HUES6 (cell line): ENCODE measurements around the gene TARDBP.
A peak's percentile ranks its signal among the peaks of the same experiment; 100 is the strongest.

Source experiments
- H3K27ac ChIP-seq: 2 replicates; pipeline ENCODE4 v1.7.0; 2013; ENCODE audit warnings: low read depth, mild to moderate bottlenecking, low read length, inconsistent platforms
- H3K27me3 ChIP-seq: 2 replicates; pipeline ENCODE4 v1.6.1; 2013; ENCODE audit warnings: low read length; ENCODE audit not compliant: control insufficient read depth, insufficient read depth
- H3K36me3 ChIP-seq: 2 replicates; pipeline ENCODE4 v1.6.1; 2013; ENCODE audit warnings: low read length; ENCODE audit not compliant: control insufficient read depth, insufficient read depth
- H3K4me1 ChIP-seq: 2 replicates; pipeline ENCODE4 v1.6.1; 2013; ENCODE audit warnings: low read length; ENCODE audit not compliant: control insufficient read depth, insufficient read depth
- H3K4me3 ChIP-seq: 2 replicates; pipeline ENCODE4 v1.5.1; 2013; ENCODE audit warnings: low read depth, low read length
- H3K9ac ChIP-seq: one replicate; pipeline ENCODE4 v1.6.1; 2013; ENCODE audit warnings: mild to moderate bottlenecking, low read length
- H3K9me3 ChIP-seq: 2 replicates; pipeline ENCODE4 v1.6.1; 2013; ENCODE audit warnings: low read depth, low read length; ENCODE audit not compliant: control insufficient read depth, insufficient read depth

The TARDBP gene

GRCh38 chr1:11054181-11054580, 41.7 kb downstream of the TARDBP start:
- H3K4me1 ChIP-seq = peaks cover 17% of the 10 kb centered on the region
- no peaks in the 10 kb centered on the region for H3K27me3 ChIP-seq
- H3K36me3 ChIP-seq = peaks cover 30% of the 10 kb centered on the region
- no peak overlapping the region for H3K4me3 ChIP-seq
- H3K9ac ChIP-seq = no peak overlapping the region
- H3K27ac ChIP-seq = no peak overlapping the region
- H3K9me3 ChIP-seq = no peaks in the 10 kb centered on the region

- peaks cover 30% of the 10 kb centered on the region for H3K36me3 ChIP-seq
- H3K4me1 ChIP-seq = peaks cover 17% of the 10 kb centered on the region
- no peak overlapping the region for H3K9ac ChIP-seq
These were observed 42.2 kb downstream of the TARDBP start for GRCh38 chr1:11054666-11055065.

GRCh38 chr1:11055676-11056075, 43.2 kb downstream of the TARDBP start:
- Histone ChIP-seq H3K36me3 (peaks cover 30% of the 10 kb centered on the region), H3K9ac (no peak overlapping the region), H3K4me3 (no peak overlapping the region), H3K27me3 (no peaks in the 10 kb centered on the region), H3K4me1 (peaks cover 18% of the 10 kb centered on the region), H3K9me3 (no peaks in the 10 kb centered on the region), H3K27ac (no peak overlapping the region)

More at GRCh38 chr1:11054666-11055065, 42.2 kb downstream of the TARDBP start:
- no peak overlapping the region for H3K27ac ChIP-seq
- H3K4me3 ChIP-seq = no peak overlapping the region
- no peaks in the 10 kb centered on the region for H3K27me3 ChIP-seq
- H3K9me3 ChIP-seq = no peaks in the 10 kb centered on the region

GRCh38 chr1:11056504-11056903, 44.0 kb downstream of the TARDBP start:
- no peaks in the 10 kb centered on the region for H3K9me3 ChIP-seq
- H3K36me3 ChIP-seq = peaks cover 30% of the 10 kb centered on the region
- peaks cover 22% of the 10 kb centered on the region for H3K4me1 ChIP-seq
- no peak overlapping the region for H3K4me3 ChIP-seq
- H3K27ac ChIP-seq = no peak overlapping the region
- H3K27me3 ChIP-seq = no peaks in the 10 kb centered on the region
- H3K9ac ChIP-seq = no peak overlapping the region

GRCh38 chr1:11057477-11057876, 45.0 kb downstream of the TARDBP start:
- no peaks in the 10 kb centered on the region for H3K9me3 ChIP-seq
- no peak overlapping the region for H3K9ac ChIP-seq
- no peak overlapping the region for H3K4me3 ChIP-seq
- H3K27ac ChIP-seq = no peak overlapping the region
- H3K36me3 ChIP-seq = peaks cover 34% of the 10 kb centered on the region
- H3K4me1 ChIP-seq = peaks cover 14% of the 10 kb centered on the region
- no peaks in the 10 kb centered on the region for H3K27me3 ChIP-seq

- Histone ChIP-seq H3K27ac (no peak overlapping the region), H3K4me3 (no peak overlapping the region), H3K27me3 (no peaks in the 10 kb centered on the region), H3K4me1 (peaks cover 12% of the 10 kb centered on the region), H3K9me3 (no peaks in the 10 kb centered on the region), H3K9ac (no peak overlapping the region), H3K36me3 (peaks cover 38% of the 10 kb centered on the region)
These were observed 45.6 kb downstream of the TARDBP start for GRCh38 chr1:11058026-11058425.

GRCh38 chr1:11058595-11059154, 46.2 kb downstream of the TARDBP start:
- no peak overlapping the region for H3K27ac ChIP-seq
- H3K9ac ChIP-seq = peak overlapping the region; percentile 95
- peaks cover 42% of the 10 kb centered on the region for H3K36me3 ChIP-seq

GRCh38 chr1:11059155-11059967, 46.9 kb downstream of the TARDBP start:
- Histone ChIP-seq H3K4me3 (peak overlapping the region; percentile 92), H3K4me1 (peaks cover 10% of the 10 kb centered on the region), H3K27ac (peak overlapping the region; percentile 70; the same call in 1 of the 2 replicates), H3K9me3 (no peaks in the 10 kb centered on the region), H3K36me3 (peaks cover 39% of the 10 kb centered on the region), H3K9ac (peak overlapping the region; percentile 95), H3K27me3 (no peaks in the 10 kb centered on the region)

More at GRCh38 chr1:11058595-11059154, 46.2 kb downstream of the TARDBP start:
- H3K4me1 ChIP-seq = peaks cover 10% of the 10 kb centered on the region
- no peaks in the 10 kb centered on the region for H3K27me3 ChIP-seq
- no peaks in the 10 kb centered on the region for H3K9me3 ChIP-seq
- H3K4me3 ChIP-seq = peak overlapping the region; percentile 92

- H3K9me3 ChIP-seq = no peaks in the 10 kb centered on the region
- H3K9ac ChIP-seq = peak within 1 kb of the TSS; percentile 95
- peak within 1 kb of the TSS; percentile 98 for H3K4me3 ChIP-seq
- peaks cover 10% of the 10 kb centered on the region for H3K4me1 ChIP-seq
- peak within 1 kb of the TSS; percentile 78; the same call in 1 of the 2 replicates for H3K27ac ChIP-seq
- peaks cover 41% of the 10 kb centered on the region for H3K36me3 ChIP-seq
- H3K27me3 ChIP-seq = no peaks in the 10 kb centered on the region
These were observed 47.7 kb downstream of the TARDBP start, which contains the start of gene SRM for GRCh38 chr1:11059968-11060830. SRM (minus strand) TSS chr1:11060018; CDS start chr1:11059943, 75 bp downstream.

GRCh38 chr1:11061652-11062365, 49.4 kb downstream of the TARDBP start:
- peaks cover 44% of the 10 kb centered on the region for H3K36me3 ChIP-seq
- H3K27me3 ChIP-seq = no peaks in the 10 kb centered on the region
- H3K4me3 ChIP-seq = no peak overlapping the region
- no peaks in the 10 kb centered on the region for H3K9me3 ChIP-seq
- no peak overlapping the region for H3K9ac ChIP-seq
- peaks cover 10% of the 10 kb centered on the region for H3K4me1 ChIP-seq
- no peak overlapping the region for H3K27ac ChIP-seq
